Measurements from ENCODE around the gene SLC2A13.
"Not testable (repeated sequence)": the region's sequence is repeated elsewhere in the genome, so short reads cannot be mapped to it uniquely, and the experiment has no call there.

The SLC2A13 gene

DNA sequence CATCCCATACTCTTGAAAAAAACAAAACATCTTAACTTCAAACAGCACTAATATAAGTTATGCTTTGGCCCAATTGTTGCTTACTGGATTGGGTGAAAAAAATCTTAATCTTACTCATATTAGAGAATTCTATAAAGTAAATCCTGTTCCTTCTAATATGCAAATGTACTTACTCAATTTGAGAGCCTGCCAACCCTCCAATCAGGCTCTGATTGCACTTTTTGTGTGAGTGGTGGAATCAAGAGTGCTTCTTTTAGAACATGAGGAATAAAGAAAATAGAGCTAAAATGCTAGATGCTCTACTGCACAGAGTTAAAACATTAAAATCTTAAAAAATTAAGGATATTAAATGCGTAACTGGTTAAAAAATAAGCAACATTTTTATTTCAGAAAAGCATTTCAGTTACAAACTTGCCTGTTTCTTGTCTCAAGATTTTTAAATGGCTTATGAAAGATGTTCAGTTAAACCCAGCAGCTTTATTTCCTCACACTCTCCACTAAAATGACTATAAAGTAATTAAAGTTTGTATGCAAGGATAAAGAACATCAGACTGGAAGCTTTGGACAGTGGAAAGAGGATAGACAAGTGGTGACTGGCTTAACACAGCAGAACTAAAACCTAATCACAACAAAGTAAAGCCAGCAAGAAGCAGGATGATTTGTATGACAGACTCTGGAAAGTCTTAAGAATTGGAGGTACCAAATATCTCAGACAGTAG, 177.5 kb downstream of the SLC2A13 start:
- no peak for DNase-seq (ENCODE audit: low read depth in 2 of 2)

DNA sequence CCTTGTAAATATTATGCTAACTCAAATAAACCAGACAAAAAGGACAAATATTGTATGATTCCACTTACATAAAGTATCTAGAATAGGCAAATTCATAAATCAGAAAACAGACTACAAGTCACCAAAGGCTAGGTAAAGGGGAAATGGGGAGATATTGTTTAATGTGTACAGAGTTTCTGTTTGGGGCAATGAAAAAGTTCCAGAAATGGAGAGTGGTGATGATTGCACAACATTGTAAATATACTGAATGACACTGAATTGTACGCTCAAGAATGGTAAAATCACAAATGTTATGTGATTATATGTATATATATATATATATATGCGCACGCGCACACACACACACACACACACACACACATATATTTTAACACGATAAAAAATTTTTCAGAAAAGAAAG, 182.5 kb downstream of the SLC2A13 start:
- no peak for DNase-seq (ENCODE audit: low read depth in 2 of 2)

DNA sequence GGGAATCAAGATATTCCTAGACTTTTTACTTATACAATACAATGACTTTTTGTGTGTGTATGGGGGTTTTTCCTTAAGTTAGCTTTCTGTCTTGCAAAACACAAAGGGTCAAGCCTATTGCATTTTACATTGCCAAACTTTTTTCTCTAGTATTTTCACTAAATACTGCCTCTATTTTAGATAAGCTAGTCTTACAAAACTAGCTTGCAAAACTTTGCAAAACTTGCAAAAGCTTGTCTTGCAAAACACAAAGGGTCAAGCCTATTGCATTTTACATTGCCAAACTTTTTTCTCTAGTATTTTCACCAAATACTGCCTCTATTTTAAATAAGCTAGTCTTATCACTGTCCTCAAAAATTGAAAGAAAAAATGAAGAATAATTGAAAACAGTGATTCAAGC, 183.3 kb downstream of the SLC2A13 start:
- DNase-seq (ENCODE audit: low read depth in 2 of 2): not testable (repeated sequence)

DNA sequence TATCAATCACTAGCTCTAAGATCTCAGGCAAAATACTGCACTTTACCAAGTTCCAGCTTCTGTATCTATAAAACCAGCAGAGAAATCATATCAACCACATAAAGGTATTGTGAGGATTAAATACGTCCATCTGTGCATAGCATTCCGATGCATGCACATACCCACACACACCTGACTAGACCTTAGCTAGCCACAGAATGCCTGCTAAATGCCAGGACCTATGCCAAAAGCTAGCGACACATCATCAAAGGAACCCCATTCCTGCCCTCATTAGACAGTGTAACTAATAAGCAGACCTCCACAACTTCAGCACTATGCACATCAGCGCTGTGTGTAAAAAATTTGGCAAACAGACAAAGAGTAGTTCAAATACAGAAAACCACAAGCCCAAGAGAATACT, 185.2 kb downstream of the SLC2A13 start:
- DNase-seq (ENCODE audit: low read depth in 2 of 2): no peak

DNA sequence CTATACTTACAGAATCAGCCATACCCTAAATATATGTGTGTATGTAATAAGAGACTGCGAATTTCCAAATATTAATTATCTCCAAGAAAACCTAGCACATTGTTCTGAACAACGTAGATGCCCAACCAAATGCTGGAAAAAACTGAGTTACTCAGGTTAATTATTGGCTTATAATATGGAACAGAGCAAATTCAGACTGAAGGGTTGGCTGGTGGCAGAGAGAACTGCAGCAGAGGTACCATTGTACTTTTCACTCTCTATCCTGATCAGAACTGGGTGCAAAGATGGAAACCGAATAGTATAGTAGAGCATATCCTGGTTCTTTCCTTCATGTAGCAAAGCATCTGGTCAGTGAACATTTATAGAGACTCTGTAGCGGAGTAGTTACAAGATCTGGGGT, 185.7 kb downstream of the SLC2A13 start:
- DNase-seq (ENCODE audit: low read depth in 2 of 2): no peak

DNA sequence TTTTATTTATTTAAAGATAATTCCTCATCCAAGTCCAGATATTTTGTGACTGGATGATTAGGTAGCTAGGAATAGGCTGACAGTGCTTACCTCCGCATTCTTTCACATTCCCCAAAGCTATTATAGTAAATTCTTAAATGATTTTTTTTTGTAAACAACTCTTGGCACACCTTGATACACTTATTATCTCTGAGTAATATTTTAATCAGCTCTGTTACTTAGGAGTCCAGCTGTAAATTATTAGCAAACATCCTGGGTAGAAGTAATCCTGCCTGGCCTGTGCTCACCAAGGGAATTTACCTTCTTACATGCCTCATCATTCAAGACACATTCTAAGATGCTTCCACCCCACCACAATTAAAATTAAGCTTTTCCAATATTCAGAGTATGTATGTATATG, 186.1 kb downstream of the SLC2A13 start:
- no peak for DNase-seq (ENCODE audit: low read depth in 2 of 2)

DNA sequence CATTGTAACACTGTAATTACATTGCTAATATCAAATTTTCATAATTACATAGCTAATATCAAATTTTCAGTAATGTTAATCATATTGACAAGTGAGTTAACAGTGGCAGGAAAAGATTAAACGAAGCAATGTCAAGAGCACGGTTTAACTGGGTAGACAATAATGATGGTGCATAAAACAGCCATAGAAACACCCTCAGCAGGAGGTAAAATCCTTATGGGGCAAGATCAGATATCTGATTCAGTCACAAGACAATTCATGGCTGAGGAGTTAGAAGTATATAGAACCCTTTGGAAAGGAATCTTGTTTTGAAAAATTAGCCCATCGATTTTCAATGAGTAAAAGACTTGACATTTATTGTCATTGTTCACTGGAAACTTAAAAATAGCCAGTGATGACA, 190.6 kb downstream of the SLC2A13 start:
- no peak for DNase-seq (ENCODE audit: low read depth in 2 of 2)

DNA sequence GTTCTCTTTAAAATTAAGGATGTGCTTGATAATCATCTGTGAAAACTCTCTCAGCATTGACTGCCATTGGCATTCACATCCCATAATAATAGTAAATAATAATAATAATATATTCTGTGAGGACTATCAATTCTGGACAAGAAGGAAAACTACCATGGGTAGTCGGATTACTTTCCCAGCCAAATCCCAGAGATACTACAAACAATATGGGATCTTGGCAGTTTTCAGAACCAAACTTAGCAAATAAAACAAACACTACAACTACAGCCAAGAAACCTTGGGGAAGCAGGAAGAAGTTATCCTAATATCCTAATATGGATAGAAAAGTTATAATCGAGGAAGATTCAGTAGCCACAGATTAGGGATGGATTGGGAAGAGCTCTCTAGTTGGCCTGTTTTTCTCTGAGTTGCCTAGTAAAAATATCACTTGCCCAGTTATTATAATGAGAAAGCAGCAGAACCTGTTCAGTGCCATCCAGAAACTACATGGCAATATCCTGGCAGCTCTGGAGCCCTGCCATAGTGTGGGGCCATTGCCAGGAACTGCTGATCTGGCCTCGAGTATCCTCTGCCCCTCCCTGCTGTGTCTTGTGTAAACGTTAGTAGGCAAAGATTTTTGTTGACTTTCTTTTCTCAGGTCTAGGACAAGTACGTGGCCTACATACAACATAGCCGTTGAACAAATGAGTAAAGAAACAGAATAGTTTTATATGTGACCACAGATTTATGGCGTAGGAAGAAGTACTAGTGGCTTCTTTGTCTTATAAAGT, 193.5 kb downstream of the SLC2A13 start:
- DNase-seq (ENCODE audit: low read depth in 2 of 2): no peak

DNA sequence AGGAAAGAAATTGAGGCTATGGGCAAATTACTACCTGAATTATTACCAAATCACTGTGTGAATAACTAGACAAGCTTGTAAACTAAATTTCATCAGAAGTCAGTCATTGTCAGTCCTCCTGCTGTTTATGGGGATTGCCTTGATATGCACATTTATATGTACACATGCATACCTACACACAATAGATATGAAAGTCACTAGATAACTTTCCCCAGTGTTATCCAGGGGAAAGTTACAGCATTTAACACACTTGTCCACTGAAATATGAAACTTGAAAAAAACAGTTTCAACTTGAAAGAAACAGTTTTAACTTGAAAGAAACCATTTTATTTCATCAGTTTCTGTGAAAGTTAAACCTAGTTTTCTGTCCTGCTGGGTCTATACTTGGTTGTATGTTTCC, 199.6 kb downstream of the SLC2A13 start:
- DNase-seq (ENCODE audit: low read depth in 2 of 2): no peak

DNA sequence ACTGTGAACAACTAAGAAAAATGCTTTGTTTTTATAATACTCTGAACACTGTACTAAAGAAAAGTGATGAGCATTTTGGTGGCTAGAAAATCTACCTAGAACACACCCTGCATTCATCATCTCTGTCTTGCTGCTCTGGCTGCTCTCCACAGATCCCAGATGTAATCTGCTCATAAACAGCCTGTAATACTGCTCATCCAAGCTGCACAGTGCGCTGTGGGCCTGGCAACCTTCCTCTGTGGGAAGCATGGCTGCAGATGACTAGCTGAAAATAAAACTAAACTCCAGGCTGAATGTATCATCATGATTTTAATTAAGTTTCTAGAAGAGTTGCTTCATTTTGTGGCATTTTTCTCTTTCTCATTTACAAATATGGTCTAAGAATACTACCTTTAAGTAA, 200.7 kb downstream of the SLC2A13 start:
- DNase-seq (ENCODE audit: low read depth in 2 of 2): no peak

DNA sequence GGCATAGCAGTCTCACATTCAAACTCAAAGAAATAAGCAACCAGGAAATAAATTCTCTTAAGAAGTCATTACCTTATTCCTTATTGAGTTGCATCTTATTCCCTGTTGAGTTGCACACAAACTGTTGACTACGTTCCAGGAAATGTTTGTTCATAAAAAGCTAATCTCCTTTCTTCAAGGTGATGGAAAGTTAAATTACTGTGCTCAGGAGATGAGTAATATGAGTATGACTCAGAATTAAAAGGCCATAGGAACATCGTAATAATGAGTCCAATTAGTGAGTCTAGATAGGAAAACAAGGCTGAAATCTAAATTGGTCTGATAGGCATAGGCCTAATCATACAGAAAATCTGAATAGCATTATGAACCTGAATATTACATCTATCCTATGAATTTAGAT, 203.1 kb downstream of the SLC2A13 start:
- no peak for DNase-seq (ENCODE audit: low read depth in 2 of 2)

DNA sequence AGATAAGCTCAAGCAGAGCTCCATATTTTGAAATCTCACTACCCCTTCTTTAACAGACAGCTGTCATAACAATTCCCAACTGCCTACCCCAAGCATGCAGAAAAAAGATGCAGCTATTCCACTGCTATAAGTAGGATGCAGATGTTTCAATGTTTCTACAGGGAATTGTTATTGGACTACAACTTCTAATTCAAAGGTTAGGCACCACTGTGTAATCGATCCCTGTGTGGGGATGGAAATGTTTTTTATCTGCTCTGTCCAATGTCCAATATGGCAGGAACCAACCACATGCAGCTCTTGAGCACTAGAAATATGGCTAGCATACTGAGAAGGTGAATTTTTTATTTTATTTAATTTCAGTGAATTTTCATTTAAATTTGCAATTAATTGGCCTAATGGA, 208.6 kb downstream of the SLC2A13 start:
- no peak for DNase-seq (ENCODE audit: low read depth in 2 of 2)

DNA sequence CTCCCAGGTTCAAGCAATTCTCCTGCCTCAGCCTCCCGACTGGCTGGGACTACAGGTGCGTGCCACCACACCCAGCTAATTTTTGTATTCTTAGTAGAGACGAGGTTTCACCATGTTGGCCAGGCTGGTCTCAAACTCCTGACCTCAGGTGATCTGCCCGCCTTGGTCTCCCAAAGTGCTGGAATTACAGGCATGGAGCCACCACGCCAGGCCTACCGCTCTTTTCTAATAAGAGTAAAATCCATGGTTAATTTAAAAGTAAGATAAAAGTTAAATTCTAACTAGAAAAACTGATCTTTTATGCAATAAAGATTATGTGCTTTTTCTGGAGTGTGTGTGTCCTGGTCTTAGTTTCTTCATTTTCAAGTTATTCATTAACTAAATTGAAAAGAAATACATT, 212.5 kb downstream of the SLC2A13 start:
- DNase-seq (ENCODE audit: low read depth in 2 of 2): not testable (repeated sequence)

DNA sequence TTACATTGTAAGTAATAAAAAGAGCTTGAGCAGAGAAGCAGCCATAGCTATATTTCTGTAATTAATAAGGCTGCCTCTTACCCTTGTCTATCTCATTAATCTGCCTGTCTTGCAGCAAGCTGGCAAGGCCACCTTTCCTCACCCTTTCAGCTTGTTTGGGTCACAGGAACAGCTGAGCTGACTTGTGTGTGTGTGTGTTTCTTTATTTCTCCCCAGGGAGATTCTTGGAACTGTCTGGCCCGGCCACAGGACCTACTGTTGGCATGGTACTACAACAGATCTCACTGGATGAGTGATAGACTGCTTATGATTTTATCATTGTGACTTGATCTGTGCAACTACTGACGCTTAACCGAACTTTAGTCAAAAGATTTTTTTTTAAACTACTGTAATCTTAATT, 213.7 kb downstream of the SLC2A13 start:
- no peak for DNase-seq (ENCODE audit: low read depth in 2 of 2)

DNA sequence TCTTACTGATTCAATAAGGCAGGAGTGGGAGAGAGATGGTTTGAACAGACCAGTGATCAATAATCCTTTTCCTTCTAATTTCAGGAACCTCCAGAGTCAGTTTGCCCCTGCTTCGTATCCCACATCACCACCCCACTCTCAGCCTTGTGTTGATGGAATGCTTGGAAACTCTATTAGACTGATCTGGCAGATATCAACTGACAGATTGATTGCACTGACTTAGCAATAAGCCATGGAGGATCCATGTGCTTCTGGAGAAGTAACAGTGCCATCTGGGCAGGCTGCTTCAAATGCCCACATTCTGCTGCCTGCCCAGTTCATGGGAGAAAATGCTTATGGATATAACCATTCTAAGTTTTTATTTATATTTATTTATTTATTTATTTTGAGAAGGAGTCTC, 218.0 kb downstream of the SLC2A13 start:
- DNase-seq (ENCODE audit: low read depth in 2 of 2): no peak

DNA sequence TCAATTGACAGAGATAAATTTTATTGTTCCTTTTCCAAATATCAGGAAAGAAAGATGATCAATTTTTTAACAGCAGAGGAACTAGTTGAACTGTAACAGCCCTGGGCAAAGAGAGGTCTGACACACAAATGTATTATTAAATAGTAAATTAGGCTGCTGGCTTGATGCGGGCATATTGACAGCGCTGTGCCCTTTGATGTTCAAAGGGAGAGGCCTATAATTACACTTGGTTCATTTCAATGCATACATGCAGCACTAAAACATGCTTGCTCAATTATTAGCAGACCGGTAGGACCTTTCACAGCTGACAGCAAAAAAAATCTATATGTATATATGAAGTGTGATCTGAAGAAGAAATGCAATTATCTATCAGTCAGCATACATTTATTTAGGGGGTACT, 219.8 kb downstream of the SLC2A13 start:
- no peak for DNase-seq (ENCODE audit: low read depth in 2 of 2)

DNA sequence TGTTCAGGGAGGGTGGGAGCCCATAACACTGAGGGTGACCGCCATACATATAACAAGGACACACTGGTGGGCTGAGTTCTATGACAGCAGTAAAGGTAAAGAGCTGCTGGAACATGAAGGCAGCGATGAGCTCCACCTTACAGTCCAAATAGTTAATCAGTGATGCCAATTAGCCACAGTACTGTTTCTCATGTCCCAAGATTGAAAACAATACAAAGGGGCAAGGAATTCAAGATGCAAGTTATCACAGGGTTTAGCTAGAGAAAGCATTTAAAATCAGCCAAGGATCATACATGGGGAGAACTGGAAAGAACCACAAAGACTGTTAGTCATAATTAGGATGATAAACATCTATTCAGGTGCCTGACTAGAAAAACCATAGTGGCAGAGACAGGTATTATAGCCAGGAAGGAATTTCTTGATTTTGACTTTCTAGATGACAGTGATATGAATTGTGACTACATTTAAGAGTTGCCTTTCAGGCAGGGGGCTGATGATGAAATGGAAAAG, 221.2 kb downstream of the SLC2A13 start:
- DNase-seq (ENCODE audit: low read depth in 2 of 2): no peak

DNA sequence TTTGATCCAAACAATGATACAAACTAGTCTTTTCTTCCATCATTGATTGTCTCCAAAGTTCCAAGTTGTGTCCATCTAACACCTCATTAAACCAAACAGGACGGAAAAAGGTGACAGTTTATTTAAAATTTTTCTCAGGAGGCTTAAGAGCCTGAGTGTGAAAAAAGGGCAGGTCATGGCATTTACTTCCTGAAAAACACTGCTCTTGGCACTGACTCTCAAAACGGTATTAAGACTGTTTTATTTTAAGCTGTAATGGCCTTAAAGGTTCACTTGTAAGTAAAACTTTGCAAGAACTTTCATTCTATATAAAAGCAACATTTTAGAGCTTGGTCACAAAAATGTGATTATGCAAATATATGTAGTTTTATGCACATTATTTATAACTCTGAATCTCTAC, 222.5 kb downstream of the SLC2A13 start:
- no peak for DNase-seq (ENCODE audit: low read depth in 2 of 2)

DNA sequence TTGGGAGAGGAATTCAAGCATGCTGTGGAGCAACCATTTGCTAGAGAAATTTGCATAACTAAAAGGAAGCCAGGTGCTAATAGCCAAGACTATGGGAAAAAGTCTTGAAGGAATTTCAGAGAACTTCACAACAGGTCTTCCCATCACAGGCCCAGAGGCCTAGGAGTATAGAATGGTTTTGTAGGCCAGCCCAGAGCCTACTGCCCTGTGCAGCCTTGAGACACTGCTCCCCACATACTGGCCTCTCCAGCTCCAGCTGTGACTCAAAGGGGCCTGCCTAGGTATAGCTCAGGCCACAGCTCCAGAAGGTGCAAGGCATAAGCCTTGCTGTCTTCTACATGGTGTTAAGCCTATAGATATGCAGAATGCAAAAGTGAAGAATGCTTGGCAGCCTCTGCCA, 227.1 kb downstream of the SLC2A13 start:
- DNase-seq (ENCODE audit: low read depth in 2 of 2): no peak

DNA sequence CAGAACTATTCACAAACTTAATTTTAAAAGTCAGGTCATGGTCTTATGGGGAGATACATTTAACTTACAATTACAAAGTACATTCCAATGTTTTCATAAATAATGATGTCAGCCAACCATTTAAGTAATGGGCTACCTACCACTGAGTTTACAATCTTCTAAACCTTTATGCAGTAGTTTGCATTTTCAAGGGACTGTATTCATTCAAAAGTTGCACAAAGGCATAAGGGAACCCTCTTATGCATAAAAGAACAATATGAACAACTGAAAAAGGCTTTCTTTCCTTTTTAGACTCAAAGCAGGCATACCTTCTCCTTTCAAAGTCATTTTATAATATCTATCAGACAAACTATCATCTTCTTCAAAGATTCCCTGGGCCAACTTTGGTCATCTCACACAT, 230.2 kb downstream of the SLC2A13 start:
- no peak for DNase-seq (ENCODE audit: low read depth in 2 of 2)

DNA sequence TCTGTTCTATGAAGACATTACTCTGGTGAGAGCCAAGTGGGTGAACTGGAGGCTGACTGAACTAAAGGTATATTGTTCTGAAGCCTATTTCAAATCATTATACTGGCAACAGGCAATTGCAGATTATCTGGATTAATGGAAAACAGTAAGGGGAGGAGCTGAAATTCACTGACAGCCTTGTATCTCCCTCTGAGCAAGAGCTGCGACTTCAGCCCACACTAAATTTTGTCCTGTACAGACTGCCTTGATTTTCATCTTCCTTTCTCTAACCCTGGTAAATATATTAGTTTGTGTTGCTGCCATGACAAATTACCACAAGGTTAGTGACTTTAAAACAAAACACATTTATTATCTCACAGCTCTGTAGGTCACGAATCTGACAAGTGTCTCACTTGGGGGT, 231.1 kb downstream of the SLC2A13 start:
- DNase-seq (ENCODE audit: low read depth in 2 of 2): no peak

DNA sequence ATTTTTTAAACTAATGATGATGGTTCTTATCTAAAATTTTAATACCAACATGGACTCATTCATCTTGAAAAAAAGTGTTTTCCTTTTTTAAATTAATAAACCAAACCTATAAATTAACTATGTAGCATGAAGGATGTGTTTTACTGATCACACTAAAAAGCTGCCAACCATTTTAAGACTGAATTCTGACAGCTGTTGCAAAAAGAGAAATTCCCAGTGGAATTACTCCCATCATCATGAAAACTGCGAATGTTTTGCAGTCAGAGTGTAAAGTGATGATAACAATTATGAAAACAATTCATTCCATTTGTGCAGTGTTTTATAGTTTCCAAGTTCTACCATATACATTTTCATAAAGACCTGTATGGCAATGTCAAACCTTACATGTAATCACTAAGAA, 232.8 kb downstream of the SLC2A13 start:
- DNase-seq (ENCODE audit: low read depth in 2 of 2): no peak

DNA sequence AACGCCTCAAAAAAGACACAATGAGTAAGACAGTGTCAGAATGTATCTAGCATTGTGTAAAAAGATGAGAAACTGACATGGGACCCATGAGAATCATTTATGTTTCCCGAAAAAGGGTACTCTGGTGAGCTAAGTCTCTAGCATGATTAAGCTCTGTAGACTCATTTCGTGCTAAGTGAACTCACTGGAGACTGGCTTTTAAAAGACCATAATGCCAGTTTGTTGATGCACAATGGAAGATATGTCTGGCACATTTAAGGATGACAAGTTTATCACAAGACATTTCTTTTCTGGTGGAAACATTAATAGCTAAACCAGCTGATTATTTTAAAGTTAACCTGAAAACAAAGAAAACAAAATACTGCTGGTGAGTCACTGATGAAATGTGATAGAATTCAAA, 233.5 kb downstream of the SLC2A13 start:
- DNase-seq (ENCODE audit: low read depth in 2 of 2): no peak
